Activated effector memory CD4-positive, alpha-beta T cell treated with Interleukin-2 at 50 U/mL for 16 hours (primary cell): ENCODE data around the gene UGT1A6.

Source experiments
- DNase-seq: peaks from one replicate; pipeline ENCODE4 v3.0.0-alpha.2; 2020

The UGT1A6 gene

DNA sequence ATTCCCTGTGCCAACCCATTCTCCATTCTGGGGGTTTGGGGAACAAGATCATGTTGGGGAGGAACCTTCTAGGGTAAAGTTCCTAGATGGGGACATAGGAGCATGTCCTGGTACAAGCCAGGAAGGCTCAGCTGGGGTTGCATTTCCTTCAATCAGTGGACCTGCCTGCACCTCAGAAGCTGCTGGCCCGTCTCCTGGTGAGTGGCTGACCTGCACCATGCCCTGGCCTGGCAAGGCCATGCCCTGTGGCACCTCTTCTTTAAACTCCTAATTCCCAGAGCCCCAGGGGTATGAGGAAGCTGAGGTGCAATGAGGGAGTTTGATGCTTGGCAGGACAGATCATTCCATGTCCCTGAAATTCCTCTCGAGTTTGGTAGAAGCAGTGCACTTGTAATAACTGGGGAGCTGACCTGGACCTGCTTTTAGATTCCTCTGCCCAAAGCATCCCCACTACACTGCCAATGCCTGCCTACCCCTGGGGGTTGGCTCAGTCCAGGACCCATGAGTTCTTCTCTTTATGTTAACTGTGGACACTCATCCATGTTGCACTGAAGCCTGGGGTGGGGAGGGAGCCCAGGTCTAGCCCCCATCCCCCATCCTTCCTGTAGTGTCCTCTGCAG, 110.7 kb downstream of the UGT1A6 start:
- no peak for DNase-seq

- DNase-seq, result no peak
These were observed 111.3 kb downstream of the UGT1A6 start for GRCh38 chr2:233803994-233804393.

GRCh38 chr2:233807215-233807865, 114.7 kb downstream of the UGT1A6 start:
- no peak for DNase-seq

- no peak for DNase-seq
These were observed 115.6 kb downstream of the UGT1A6 start for GRCh38 chr2:233807966-233808935.

DNA sequence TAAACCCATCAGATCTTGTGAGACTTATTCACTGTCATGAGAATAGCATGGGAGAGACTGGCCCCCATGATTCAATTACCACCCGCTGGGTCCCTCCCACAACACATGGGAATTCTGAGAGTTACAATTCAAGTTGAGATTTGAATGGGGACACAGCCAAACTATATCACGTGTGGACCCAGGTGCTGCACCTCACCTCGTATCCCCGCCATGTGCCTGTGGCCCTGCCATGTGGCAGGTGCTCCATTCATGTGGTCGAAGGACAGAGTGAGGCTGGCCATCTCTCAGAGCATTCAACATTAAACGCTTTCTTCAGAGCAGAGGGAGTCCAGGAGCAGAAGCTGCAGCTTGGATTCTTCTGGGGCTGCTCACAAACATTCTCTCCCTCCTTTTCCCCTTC, 117.7 kb downstream of the UGT1A6 start:
- no peak for DNase-seq

DNA sequence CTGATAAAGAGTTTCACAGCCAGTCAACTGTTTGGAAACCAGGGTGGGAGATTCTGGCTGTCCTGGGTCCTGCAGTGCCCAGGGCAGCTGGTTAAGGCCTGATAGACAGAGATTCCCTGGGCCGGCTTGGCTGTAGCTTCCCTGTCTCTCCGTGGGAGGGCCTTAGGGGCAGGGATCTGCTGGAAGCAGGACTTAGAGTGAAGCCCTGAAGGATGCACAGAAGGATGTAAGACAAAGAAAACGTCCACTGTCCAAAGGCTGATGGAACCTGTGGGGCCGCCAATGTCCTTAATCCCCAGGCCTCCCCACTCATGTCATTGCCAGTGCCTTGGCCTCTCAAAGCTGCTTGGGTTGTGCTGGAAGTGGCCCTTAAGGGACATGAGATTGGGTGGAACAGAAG, 118.4 kb downstream of the UGT1A6 start:
- DNase-seq, result no peak

DNA sequence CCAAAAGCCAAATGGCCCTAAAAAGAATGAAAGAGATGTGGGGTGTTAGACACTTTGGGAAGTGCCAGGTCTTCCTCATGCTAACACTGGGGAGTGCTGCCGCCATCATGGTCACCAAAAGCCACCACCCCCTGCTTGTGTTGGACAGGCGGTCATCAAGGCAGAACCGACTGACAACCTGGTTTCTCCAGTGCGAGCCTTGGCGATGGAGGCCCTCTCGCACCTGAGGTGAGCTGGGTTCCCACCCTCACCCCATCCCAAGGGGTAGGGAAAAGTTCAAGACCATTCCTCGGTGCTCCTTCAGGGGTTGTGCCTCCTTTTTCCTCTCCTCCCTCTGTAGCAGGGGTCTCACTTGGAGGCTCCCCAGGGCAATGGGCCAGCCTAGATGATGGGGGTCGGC, 119.0 kb downstream of the UGT1A6 start:
- no peak for DNase-seq

GRCh38 chr2:233813236-233814055, 120.8 kb downstream of the UGT1A6 start:
- no peak for DNase-seq

DNA sequence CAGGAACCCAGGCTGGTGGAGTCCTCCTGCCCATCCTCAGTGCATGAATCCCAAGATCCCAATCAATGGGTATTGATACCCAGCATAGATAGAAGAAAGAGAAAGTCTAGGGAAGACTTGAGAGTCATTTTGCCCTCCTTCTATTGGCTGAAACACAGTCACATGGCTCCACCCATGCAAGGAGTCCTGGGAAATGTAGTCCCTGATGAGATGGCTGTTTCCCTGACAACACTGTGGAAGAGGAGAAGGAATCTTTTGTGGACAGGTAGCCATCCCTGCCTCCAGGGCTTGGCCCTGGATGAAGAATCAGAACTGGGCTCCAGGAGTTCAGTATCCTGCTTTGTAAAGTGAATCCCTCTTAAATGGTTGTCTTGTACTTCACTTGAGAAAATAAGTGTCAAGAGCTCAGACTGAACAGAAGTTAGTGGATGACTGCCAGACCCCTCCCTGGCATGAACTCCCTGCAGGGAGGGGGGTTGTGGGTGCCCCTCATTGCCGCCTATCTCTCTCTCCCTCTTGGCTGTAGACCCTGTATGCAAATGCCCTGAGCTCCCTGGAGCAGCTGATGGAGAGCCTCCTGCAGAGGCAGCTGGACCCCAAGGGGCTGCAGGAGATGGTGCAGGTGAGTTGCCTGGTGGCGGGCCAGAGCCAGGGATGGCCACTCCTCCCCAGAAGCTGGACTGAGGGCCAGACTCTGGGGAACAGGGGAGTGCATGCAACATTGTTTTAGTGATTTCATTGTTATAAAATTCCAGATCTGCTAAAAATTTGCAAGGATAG, 121.6 kb downstream of the UGT1A6 start:
- DNase-seq, result no peak

GRCh38 chr2:233815861-233816260, 123.2 kb downstream of the UGT1A6 start:
- DNase-seq, result no peak

DNA sequence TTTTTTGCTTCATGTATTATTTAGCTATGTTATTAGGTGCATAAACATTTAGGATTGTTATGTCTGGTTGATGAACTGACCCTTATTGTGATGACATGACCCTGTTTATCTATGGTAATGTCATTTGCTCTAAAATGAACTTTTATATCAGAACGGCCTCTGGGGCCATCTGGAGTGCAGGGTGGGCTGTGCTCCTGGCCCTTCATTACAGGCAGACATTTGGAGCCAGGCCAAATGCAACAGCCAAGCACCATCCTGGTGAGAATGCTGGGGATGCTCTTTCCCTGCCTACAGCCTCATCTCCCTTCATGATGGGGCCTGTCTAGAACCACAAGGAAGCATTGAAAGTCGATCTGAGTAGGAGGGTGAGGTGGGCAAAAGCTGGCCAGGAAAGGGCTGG, 123.6 kb downstream of the UGT1A6 start:
- no peak for DNase-seq

DNA sequence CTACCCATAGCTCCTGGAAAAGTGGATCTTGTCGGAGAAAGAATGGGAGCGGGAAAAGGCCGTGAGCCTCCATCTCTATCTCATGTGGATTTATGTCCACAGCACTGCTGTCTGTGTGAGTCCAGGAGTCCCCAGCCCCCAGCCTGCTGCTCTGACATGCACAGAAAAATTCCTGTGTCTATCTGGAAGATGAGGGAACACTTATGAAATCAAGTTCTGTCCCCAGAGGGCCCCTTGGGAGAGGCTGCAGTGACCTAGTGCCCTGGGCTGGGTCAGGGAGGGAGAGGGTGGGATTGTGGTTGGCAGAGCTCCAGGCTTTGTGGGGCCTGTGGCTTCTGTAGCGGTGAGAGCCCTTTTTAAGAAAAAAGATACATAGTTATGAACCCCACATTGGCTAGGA, 124.1 kb downstream of the UGT1A6 start:
- no peak for DNase-seq

GRCh38 chr2:233817361-233817911, 124.7 kb downstream of the UGT1A6 start:
- no peak for DNase-seq

DNA sequence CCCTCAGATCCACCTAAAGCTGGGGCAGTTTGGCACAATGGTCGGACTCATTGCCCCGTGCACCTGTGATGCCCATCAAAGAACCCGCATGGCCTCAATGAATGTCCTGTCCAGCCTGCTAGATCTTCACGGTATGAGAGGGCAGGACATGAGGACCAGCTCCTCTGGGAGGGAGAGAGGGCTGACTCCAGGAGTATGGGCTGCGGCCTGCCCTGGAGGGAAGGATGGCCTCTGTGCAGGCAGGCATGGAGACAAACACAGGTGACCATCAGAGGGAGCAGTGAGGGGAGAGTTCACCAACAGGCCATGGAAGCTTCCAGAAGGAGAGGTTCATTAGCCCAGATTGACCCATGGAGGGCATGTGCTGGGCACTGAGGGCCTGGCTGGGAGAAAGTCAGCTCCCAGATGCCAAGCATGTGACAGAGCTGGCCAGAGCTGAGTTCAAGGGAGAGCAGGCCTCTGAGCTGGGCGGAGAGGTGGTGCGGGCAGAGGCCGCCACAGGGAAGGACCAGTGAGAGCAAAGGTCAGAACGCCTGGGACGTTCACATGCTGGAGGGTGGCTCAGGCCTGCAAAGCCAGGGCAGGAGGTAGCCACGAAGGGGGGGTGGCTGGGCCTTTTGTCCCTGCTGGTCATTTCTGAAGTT, 125.4 kb downstream of the UGT1A6 start:
- DNase-seq, result no peak

DNA sequence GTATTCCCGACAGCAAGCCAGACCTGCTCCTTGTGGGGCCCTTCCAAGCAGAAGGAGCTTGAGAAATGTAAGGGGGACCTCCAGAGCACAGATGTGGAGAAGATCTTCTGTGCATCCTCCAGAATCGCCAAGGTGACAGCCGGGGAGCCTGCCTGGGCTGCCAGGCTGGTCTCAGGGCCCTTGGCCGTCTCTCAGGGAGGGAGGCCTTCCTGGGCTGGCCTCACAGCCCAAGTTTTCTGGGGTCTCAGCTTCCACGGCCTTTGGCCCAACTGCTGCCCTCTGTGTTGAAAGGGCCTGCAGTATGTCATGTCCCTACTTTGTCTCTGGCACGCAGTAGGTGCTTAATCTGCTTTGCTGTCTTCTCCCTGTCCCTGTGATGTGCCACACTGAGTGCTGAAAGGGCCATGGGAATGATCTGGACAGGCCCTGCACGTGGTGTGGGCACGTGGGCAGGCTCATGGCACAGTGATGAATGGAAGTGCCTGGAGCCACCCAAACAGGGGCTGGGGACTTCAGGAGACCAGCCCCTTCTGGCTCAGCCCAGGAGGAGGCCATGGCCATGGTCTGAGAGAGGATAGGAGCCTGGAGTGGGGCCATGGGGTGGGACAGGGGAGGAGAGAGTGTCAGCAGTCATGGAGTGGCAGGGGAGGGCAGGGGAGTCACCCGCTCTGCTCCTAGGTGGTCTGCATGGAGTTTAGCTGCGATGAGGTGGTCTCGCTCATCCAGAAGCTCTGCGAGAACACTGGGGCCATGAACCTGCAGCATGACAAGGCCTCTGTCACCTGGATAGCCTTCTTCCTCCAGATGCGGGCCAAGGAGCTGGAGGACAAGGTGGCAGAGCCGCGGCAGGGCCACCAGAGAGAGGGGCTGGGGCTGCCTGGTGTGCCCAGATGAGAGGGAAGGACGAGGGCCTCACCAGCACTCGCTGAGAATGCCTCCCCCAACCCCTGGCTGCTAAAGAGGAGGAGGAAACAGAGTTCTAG, 126.2 kb downstream of the UGT1A6 start:
- no peak for DNase-seq

DNA sequence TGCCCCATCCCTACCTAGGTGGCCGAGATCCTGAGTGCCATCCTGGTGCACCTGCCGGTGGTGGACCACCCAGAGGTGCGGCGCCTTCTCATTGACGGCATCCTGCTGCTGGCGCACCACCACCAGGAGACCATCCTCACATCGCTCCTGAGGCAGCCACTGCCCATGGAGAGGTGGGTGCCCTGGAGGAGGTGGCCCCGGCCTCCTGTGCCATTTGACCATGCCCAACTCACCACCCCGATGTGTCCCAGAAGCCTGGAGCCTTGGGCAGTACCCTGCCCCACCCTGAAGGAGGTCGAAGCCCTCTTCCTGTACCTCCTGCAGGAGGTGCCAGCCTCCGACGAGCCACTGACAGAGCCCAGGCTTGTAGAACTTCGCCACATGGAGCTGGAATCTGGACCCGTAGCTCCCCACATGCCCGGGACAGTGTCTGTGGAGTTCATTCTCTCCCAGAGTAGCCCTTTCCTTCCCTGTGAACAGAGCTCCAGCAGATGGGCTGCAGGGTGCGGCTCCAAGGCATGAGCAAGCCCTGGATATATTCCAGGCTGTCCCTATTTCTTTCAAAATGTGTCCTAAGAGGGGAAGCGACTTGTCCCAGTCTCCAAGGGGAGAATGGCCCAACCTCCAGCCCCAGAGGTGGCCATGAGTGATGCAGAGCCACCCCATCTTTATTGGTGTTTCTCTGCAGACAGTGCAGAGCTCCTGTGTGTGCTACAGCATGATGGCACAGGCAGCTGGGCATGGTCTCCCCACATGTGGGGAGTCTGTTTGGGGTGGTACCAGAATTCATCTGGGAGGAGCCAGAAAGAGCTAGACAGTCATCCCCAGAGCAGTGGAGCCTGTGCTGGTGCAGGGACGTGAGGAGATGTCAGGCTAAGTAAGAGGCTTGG, 127.4 kb downstream of the UGT1A6 start:
- DNase-seq, result no peak

DNA sequence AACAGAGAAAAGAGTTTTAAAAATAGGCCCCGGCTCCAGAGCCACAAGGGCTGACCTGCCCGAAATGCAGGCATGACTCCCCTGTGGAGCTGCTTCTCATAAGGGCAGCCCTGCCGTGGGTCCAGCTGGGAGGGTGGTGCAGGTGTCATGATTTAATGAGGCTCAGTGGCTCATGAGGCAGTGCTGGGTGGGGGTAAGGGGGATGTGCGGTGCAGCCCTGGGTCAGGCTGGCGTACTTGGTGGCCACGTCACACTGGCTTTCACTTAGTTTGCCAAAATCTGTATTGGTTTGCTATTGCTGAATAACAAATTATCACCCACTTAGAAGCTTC, 128.1 kb downstream of the UGT1A6 start:
- no peak for DNase-seq

DNA sequence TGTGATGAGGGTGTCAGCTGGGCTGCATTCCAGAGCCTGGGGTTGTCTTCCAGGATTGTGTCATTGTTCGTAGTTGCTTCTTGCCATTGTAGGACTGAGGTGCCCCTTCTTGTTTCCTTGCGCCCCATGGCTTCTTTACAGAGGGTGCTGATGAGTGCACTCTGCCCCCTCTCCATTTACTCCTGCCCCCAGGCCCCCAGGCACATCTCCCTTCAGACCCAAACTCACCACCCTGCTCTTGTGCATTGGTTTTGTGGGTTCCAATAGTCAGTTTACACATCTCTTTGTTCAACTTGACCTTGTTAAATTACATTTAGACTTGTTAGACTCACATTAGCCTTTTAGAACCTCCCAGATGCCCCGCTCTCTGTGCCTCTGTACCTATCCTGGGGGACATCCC, 128.5 kb downstream of the UGT1A6 start:
- DNase-seq, result no peak

DNA sequence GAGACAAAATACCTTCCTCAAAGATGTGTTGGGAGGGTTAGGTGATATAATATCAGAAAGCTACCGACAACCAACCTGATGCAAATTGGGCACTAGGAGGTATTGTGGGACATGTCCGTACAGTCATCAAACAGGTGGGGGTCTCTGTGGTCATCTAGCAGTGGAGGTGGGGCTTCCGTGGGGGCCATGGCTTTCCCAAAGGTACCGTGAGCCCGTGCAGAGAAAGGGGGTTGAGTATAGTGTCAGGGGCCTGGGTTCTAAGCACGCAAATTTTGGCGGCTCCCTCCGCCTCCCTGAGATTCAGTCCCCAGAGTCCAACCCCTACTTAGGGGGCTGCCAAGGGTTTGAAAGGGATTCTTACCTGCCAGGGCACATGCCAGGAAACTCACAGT, 129.0 kb downstream of the UGT1A6 start:
- DNase-seq, result no peak
